Cardiac ventricle fibroblast (primary cell): ENCODE results near the gene LRRC37A. TPM values are rescaled to one million over a fixed set of nuclear protein-coding genes. Genes with fewer than 3 reads are reported as not detected.

Experiments used
- total RNA-seq: library from RNA; depleted of rRNA; stranded (reverse); fragments of >200 nt; gene quantifications from 2 replicates; pipeline ENCODE4 v1.2.3, GENCODE V29; 2015

Gene LRRC37A
- 0.39 and 0.56 TPM in 2 replicates for total RNA-seq

DNA sequence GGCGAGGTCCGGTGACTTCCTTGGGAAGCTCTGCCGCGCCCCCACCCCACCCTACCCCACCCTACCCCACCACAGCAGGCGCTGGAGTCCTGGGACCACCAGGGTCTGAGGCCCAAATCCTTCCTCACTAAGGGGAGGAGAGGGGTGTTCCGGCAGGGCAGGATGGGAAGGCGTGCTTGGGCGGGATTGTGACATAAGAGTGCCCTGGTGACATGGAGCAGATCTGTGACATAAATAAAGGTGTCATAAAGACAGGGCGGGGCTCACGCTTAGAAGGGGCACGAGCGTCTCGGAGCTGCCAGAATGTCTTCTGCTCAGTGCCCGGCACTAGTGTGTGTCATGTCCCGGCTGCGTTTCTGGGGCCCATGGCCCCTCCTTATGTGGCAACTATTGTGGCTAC lies at the start of gene LRRC37A:
LRRC37A (plus strand) TSS at position 301 of the 400 bp plus-strand sequence; CDS start at position 304, 3 bp downstream.

DNA sequence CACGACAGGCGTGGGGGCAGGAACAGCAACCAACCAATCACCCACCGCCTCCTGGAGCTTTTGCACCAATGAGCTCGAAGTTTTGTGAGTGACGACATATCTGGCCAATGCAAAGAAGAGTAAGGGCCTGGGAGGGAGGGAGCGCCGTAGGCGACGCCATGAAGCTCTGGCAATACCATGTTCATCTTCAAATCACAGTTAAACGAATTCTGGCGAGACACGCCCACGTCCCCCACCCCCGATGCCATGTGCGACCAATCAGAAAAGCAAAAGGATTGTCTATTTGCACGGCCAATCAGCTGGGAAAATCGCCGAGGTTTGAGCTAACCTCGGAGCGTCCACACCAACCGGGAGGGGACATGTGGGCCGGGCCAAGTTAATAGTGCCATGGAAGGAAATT lies 66.8 kb downstream of the LRRC37A start, which contains the start of gene ARL17B:
ARL17B (minus strand) TSS at position 12 of the 400 bp plus-strand sequence. CDS start 3,369 bp downstream, outside the sequence.

Other genes with a start within 250 kb of the LRRC37A start
- 46.5 and 49.6 TPM in 2 replicates for gene KANSL1, start 101.7 kb upstream of the LRRC37A start, total RNA-seq
- gene ARL17B, start 66.6 kb downstream of the LRRC37A start, total RNA-seq = 6.9 and 8.8 TPM in 2 replicates
- 1.1 and 2.5 TPM in 2 replicates for gene LRRC37A2, start 217.3 kb downstream of the LRRC37A start, total RNA-seq